Heart right ventricle (tissue), 16 donors: ENCODE results near the gene ZMYND8. TPM values are rescaled to one million over a fixed set of nuclear protein-coding genes. Genes with fewer than 3 reads are reported as not detected.
A peak's percentile ranks its signal among the peaks of the same experiment; 100 is the strongest.
"Not testable (repeated sequence)": the region's sequence is repeated elsewhere in the genome, so short reads cannot be mapped to it uniquely, and the experiment has no call there.

Source experiments
- ATAC-seq, 8 donors: fragments of 200-7000 bp; cut with Tn5 transposase; one replicate each; pipeline ENCODE4 v1.9.1; 2020; ENCODE audit warnings: mild to moderate bottlenecking in 8 of 8, moderate library complexity in 8 of 8, moderate number of reproducible peaks in 1 of 8
- DNase-seq, 2 donors: peaks; one replicate each; pipeline ENCODE4 v3.0.0-alpha.2; 2020
- H3K27ac ChIP-seq, 10 donors: fragments of 200-600 bp; sonication (generic) in 2 of 10; one replicate each; pipeline versions ENCODE4 v1.5.0 to v1.8.0; 2020 to 2022; ENCODE audit warnings: mild to moderate bottlenecking in 3 of 10
- H3K27me3 ChIP-seq, 7 donors: fragments of 200-600 bp; one replicate each; pipeline ENCODE4 v1.8.0; 2021 to 2022; ENCODE audit warnings: mild to moderate bottlenecking in 2 of 7
- H3K36me3 ChIP-seq, 9 donors: fragments of 200-600 bp; sonication (generic) in 1 of 9; one replicate each; pipeline versions ENCODE4 v1.5.0 to v1.8.0; 2020 to 2022; ENCODE audit warnings: mild to moderate bottlenecking in 2 of 9
- H3K4me1 ChIP-seq, 9 donors: fragments of 200-600 bp; sonication (generic) in 1 of 9; one replicate each; pipeline versions ENCODE4 v1.5.0 to v1.8.0; 2020 to 2022; ENCODE audit warnings: mild to moderate bottlenecking in 4 of 9
- H3K4me3 ChIP-seq, 10 donors: fragments of 200-600 bp; sonication (generic) in 2 of 10; one replicate each; pipeline versions ENCODE4 v1.5.0 to v1.8.0; 2020 to 2022; ENCODE audit warnings: mild to moderate bottlenecking in 7 of 10, moderate library complexity in 2 of 10
- H3K9me3 ChIP-seq, 11 donors: fragments of 200-600 bp in 10 of 11; sonication (generic) in 2 of 11; one replicate each; pipeline versions ENCODE4 v1.5.0 to v1.8.0; 2013 to 2022; ENCODE audit warnings: mild to moderate bottlenecking in 2 of 11, control low read depth in 1 of 11, moderate library complexity in 1 of 11
- CTCF ChIP-seq, 9 donors: fragments of 200-600 bp; sonication (generic) in 2 of 9; IDR thresholded peaks; one replicate each; pipeline versions ENCODE4 v1.5.0 to v1.8.0; 2021 to 2022; ENCODE audit warnings: antibody characterized with exemption in 9 of 9, mild to moderate bottlenecking in 5 of 9, moderate library complexity in 1 of 9
- WGBS, 2 donors: extraction: QIAGEN DNeasy Blood & Tissue Kit; methylation state at CpG; one replicate each; pipeline ENCODE4 v1.1.7; 2013; ENCODE audit warnings: inconsistent platforms in 1 of 2; 5-methylcytosine and 5-hydroxymethylcytosine counted together
- intact Hi-C, 10 donors: fragments of 100-400 bp; cut with DNase I; formaldehyde crosslinking; loops; one replicate each; pipeline versions ENCODE4 v1.11.1 to v1.14.2; 2022
- polyA plus RNA-seq, 2 donors: library from polyadenylated mRNA; stranded (reverse); fragments of 200-250 nt; gene quantifications; one replicate each; pipeline ENCODE4 v1.2.3, GENCODE V29; 2013
- total RNA-seq, 10 donors: library from RNA; stranded (reverse); fragmentation: NEBNext Ultra II Directional in 3 of 10; extraction: Animal tissue kit (Norgen Biotek cat#: 25700) in 3 of 10; gene quantifications; one replicate each; pipeline versions ENCODE4 v1.2.1 to v1.2.4, GENCODE V29; 2021 to 2023
- donor health status: Arrhythmogenic right ventricular cardiomyopathy.
- donor health status: ischemic (EF 13 %, LVEDD 7.1; RV severe dilation, severe dysfunction).
- donor health status: healthy with polysubstance abuse.
- donor health status: DM: no; HTN: yes; CAD: no.
- donor health status: DM: no; HTN: no; CAD: no.
- donor health status: ischemic (EF 25% LVEDD 6.9; RV normal size, moderate dysfunction).
- donor health status: ischemic (EF 25% LVEDD 5.7; RV mildly dilated, moderate dysfunction).
- donor health status: healthy.
- donor health status: DM: yes; HTN: yes; CAD: no.
- donor health status: Ischemic cardiomyopathy.
- donor health status: ischemic (EF 35%, LVEDD 5.7; RV mildly dilated, moderate dysfunction).
- donor health status: nonischemic (EF 11% LVEDD 7.7; RV severe dilation, severe dysfunction).
- donor health status: DM: yes; HTN: yes; CAD: no.
- donor health status: PGD.
- donor health status: ischemic (EF 29% LVEDD 5.4; RV normal size, mild dysfunction).
- donor health status: nonischemic (EF 23%, LVEDD 6.1; RV moderate dilation, normal function).

ZMYND8 gene
- total and polyA plus RNA-seq, 12 donors, result 6.4 to 39.0 (median 28.0) TPM

GRCh38 chr20:47249913-47250312, 106.6 kb downstream of the ZMYND8 start:
- WGBS, 2 donors, result 78 to 86% methylated on average over 4 of the region's 4 CpGs
- intact Hi-C loops, result no loop called here
- H3K36me3 ChIP-seq, result peaks cover 0 to 99% (median 20%) of the 10 kb centered on the region in 9 donors
- H3K4me3 ChIP-seq, result no peak overlapping the region
- H3K27me3 ChIP-seq, result no peaks in the 10 kb centered on the region
- H3K9me3 ChIP-seq, result no peaks in the 10 kb centered on the region
- no peak for TF ChIP-seq CTCF (IDR thresholded peaks at IDR 0.05)
- DNase-seq (no peak), ATAC-seq (no peak)
- peaks cover 7 to 42% (median 22%) of the 10 kb centered on the region in 9 donors for H3K4me1 ChIP-seq
- H3K27ac ChIP-seq, result peak overlapping the region in 1 of 10 donors; percentile 8

- TF ChIP-seq CTCF (IDR thresholded peaks at IDR 0.05), result no peak
- H3K36me3 ChIP-seq, result peaks cover 0 to 99% (median 20%) of the 10 kb centered on the region in 9 donors
- H3K4me3 ChIP-seq, result no peak overlapping the region
- no peak for DNase-seq
- no peaks in the 10 kb centered on the region for H3K27me3 ChIP-seq
- peaks cover 3 to 28% (median 13%) of the 10 kb centered on the region in 9 donors for H3K4me1 ChIP-seq
- H3K9me3 ChIP-seq, result no peaks in the 10 kb centered on the region
- intact Hi-C loops, result no loop called here
- no peak for ATAC-seq
- no peak overlapping the region for H3K27ac ChIP-seq
- 96 to 98% methylated on average over 6 of the region's 6 CpGs for WGBS, 2 donors
These were observed 108.0 kb downstream of the ZMYND8 start for GRCh38 chr20:47248448-47248966.

- Histone ChIP-seq H3K9me3 (no peaks in the 10 kb centered on the region), H3K27ac (no peak overlapping the region), H3K27me3 (no peaks in the 10 kb centered on the region), H3K36me3 (peaks cover 0 to 99% (median 20%) of the 10 kb centered on the region in 9 donors), H3K4me1 (peaks cover 2 to 25% (median 10%) of the 10 kb centered on the region in 9 donors), H3K4me3 (no peak overlapping the region)
- 100% methylated on average over 1 of the region's 1 CpG for WGBS, 2 donors
- DNase-seq (no peak), ATAC-seq (no peak)
- no peak for TF ChIP-seq CTCF (IDR thresholded peaks at IDR 0.05)
- intact Hi-C loops, result no loop called here
These were observed 108.5 kb downstream of the ZMYND8 start for GRCh38 chr20:47247972-47248371.

GRCh38 chr20:47246061-47246777, 110.3 kb downstream of the ZMYND8 start:
- no peak for DNase-seq
- Histone ChIP-seq H3K4me3 (no peak overlapping the region), H3K9me3 (no peaks in the 10 kb centered on the region), H3K36me3 (peaks cover 0 to 94% (median 20%) of the 10 kb centered on the region in 9 donors), H3K27ac (no peak overlapping the region), H3K4me1 (peaks cover 0 to 26% (median 8%) of the 10 kb centered on the region in 9 donors), H3K27me3 (no peaks in the 10 kb centered on the region)
- intact Hi-C loops, result no loop called here
- TF ChIP-seq CTCF (IDR thresholded peaks at IDR 0.05), result no peak
- ATAC-seq, result no peak
- 89 to 90% methylated on average over 18 of the region's 18 CpGs for WGBS, 2 donors

- DNase-seq, H3K4me3 ChIP-seq, H3K9me3 ChIP-seq, H3K27ac ChIP-seq, H3K27me3 ChIP-seq, ATAC-seq, intact Hi-C loops: not testable (repeated sequence)
- H3K4me1 ChIP-seq, result peaks cover 0 to 26% (median 8%) of the 10 kb centered on the region in 9 donors
- peaks cover 0 to 95% (median 20%) of the 10 kb centered on the region in 9 donors for H3K36me3 ChIP-seq
- WGBS, 2 donors, result 93 to 97% methylated on average over 11 of the region's 11 CpGs
These were observed 111.3 kb downstream of the ZMYND8 start for GRCh38 chr20:47245166-47245565.
